HL-60 (cell line): ENCODE results near the gene TSPAN11.
"Not testable (repeated sequence)": the region's sequence is repeated elsewhere in the genome, so short reads cannot be mapped to it uniquely, and the experiment has no call there.

Experiments
- DNase-seq, 2 experiments: peaks; one replicate each; pipeline ENCODE4 v3.0.0-alpha.2; 2010 to 2020; ENCODE audit warnings: low read depth in 1 of 2, low spot score in 1 of 2
- H3K27ac ChIP-seq: fragments of 250-450 bp; sonication (Bioruptor Pico); replicated peaks from 2 replicates; pipeline ENCODE4 v1.5.1; 2020; ENCODE audit warnings: mild to moderate bottlenecking, moderate library complexity
- H3K27me3 ChIP-seq: fragments of 250-450 bp; sonication (Bioruptor Pico); 2 replicates; pipeline ENCODE4 v1.5.1; 2021; ENCODE audit warnings: mild to moderate bottlenecking, moderate library complexity; ENCODE audit not compliant: insufficient read depth, poor library complexity, severe bottlenecking
- H3K4me3 ChIP-seq: replicated peaks from 2 replicates; pipeline ENCODE4 v1.5.1; 2011; ENCODE audit warnings: mild to moderate bottlenecking, control low read depth, low read length; ENCODE audit not compliant: insufficient read depth
- GABPA ChIP-seq: IDR thresholded peaks from 2 replicates; pipeline ENCODE4 v1.6.1; 2012; ENCODE audit warnings: low read depth
- POLR2AphosphoS5 ChIP-seq: IDR thresholded peaks from 2 replicates; pipeline ENCODE4 v1.6.1; 2012; ENCODE audit warnings: low read depth
- SPI1 ChIP-seq: IDR thresholded peaks from 2 replicates; pipeline ENCODE4 v1.6.1; 2012; ENCODE audit warnings: low read depth, mild to moderate bottlenecking, borderline replicate concordance
- TF ChIP-seq, protein P1 (sequence below): IDR thresholded peaks from one replicate; pipeline ENCODE4 v1.5.1; 2011; ENCODE audit warnings: low read length, control low read depth, inconsistent platforms; ENCODE audit not compliant: insufficient read depth
- TF ChIP-seq, protein P2 (sequence below): IDR thresholded peaks from 2 replicates; pipeline ENCODE4 v1.6.1; 2012; ENCODE audit warnings: low read depth; ENCODE audit not compliant: insufficient replicate concordance

The TSPAN11 gene

DNA sequence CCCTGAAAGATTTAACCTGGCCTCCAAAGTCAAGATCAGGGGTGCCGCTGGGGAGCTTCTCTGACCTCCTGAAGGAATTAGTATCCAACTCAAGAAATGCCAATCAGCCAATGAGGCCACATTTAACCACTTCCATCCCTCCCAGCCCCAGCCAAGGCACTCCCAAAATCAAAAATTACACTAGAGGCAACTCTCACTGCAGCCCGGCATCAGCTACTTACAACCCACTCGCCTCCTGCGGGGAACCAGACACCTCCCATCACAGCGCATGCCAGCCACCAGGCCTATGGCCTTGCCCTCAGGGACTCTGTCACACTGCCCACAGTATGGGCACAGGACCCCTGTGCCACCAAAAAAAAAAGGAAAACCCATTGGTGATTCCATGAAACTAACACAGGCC, 84.8 kb downstream of the TSPAN11 start:
- H3K27ac ChIP-seq = no peak overlapping the region
- no peak overlapping the region for H3K4me3 ChIP-seq
- H3K27me3 ChIP-seq = no peaks in the 10 kb centered on the region
- DNase-seq = no peak
- no peak for TF ChIP-seq POLR2AphosphoS5

DNA sequence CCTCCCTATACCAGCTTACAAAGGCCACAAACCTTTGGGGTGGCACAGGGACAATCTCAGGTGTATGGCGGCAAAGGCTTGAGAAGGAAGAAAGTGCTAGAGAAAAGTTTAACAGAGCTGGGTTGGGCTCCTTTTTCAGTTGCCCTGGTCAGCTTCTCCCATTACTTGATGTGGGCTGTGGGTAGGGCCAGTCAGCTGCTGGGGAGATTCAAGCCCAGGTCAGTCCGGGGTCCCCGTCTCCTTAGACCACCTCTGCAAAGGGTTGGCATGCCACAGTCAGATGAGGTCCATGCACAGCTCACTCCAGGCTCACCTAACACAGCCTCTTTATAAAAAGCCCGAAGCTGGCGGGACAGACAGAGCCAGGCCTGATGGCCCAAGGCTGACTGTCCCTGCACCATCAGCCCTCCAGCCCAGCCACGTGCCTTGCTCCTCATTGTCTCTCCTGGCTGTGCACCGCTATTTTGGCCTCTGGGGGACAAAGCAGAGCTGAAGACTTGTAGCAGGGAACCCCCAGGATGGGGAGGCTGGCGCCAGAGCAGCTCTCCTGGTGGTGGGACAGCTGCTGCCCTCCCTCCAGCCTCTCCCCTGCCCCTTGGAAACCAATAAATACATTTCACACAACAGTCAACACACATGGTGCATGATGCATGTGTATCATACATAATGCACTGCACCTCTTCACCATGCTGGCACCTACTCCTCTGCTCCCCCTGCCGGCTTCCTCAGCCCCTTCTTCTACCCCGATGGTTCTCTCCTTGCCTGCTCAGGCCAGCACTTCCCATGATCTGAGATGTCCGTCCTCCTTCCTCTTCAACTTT, 85.4 kb downstream of the TSPAN11 start:
- H3K27me3 ChIP-seq = no peaks in the 10 kb centered on the region
- H3K27ac ChIP-seq = no peak overlapping the region
- no peak for TF ChIP-seq SPI1
- TF ChIP-seq, protein P1, sequence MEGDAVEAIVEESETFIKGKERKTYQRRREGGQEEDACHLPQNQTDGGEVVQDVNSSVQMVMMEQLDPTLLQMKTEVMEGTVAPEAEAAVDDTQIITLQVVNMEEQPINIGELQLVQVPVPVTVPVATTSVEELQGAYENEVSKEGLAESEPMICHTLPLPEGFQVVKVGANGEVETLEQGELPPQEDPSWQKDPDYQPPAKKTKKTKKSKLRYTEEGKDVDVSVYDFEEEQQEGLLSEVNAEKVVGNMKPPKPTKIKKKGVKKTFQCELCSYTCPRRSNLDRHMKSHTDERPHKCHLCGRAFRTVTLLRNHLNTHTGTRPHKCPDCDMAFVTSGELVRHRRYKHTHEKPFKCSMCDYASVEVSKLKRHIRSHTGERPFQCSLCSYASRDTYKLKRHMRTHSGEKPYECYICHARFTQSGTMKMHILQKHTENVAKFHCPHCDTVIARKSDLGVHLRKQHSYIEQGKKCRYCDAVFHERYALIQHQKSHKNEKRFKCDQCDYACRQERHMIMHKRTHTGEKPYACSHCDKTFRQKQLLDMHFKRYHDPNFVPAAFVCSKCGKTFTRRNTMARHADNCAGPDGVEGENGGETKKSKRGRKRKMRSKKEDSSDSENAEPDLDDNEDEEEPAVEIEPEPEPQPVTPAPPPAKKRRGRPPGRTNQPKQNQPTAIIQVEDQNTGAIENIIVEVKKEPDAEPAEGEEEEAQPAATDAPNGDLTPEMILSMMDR = no peak
- no peak for DNase-seq
- no peak overlapping the region for H3K4me3 ChIP-seq

DNA sequence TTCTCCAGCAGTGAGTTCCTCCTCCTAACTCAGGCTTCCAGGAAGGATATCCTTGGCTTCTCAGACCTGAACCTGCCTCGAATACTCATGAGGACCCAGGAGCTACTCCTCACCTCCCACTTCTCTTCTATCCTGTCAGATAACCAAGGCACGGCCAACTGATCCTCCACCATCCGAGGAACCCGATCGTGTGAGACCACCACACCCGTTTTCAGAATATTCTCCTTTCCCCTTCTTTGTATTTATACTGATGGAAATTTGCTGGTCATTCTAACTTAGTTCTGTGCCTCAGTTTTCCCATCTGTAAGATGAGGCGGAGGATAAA, 86.0 kb downstream of the TSPAN11 start:
- not testable (repeated sequence) for H3K27me3 ChIP-seq, DNase-seq, H3K4me3 ChIP-seq, H3K27ac ChIP-seq

DNA sequence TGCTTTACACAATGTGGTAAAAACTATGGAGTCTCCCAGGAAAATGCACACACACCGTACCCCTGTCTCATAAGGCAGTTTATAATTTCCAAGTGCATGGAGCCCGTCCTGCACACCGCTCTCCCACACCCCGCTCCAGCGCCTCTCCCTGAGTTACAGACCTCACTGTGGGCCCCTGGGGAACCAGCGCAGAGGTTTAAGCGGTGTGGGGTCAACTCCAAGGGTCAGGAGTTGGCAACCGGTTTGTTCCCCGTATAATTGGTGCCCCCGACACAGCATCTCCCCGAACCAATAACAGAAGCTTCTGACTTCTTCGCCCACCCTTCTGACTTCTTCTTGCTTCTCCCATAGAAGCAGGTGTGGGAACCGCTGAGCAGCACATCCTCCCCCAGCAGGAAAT, 88.7 kb downstream of the TSPAN11 start:
- no peak for DNase-seq
- TF ChIP-seq, protein P2, sequence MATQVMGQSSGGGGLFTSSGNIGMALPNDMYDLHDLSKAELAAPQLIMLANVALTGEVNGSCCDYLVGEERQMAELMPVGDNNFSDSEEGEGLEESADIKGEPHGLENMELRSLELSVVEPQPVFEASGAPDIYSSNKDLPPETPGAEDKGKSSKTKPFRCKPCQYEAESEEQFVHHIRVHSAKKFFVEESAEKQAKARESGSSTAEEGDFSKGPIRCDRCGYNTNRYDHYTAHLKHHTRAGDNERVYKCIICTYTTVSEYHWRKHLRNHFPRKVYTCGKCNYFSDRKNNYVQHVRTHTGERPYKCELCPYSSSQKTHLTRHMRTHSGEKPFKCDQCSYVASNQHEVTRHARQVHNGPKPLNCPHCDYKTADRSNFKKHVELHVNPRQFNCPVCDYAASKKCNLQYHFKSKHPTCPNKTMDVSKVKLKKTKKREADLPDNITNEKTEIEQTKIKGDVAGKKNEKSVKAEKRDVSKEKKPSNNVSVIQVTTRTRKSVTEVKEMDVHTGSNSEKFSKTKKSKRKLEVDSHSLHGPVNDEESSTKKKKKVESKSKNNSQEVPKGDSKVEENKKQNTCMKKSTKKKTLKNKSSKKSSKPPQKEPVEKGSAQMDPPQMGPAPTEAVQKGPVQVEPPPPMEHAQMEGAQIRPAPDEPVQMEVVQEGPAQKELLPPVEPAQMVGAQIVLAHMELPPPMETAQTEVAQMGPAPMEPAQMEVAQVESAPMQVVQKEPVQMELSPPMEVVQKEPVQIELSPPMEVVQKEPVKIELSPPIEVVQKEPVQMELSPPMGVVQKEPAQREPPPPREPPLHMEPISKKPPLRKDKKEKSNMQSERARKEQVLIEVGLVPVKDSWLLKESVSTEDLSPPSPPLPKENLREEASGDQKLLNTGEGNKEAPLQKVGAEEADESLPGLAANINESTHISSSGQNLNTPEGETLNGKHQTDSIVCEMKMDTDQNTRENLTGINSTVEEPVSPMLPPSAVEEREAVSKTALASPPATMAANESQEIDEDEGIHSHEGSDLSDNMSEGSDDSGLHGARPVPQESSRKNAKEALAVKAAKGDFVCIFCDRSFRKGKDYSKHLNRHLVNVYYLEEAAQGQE = no peak
- TF ChIP-seq, protein P1 = no peak
- TF ChIP-seq POLR2AphosphoS5 = no peak
- TF ChIP-seq GABPA = no peak
- TF ChIP-seq SPI1 = no peak
- Histone ChIP-seq H3K27ac (no peak overlapping the region), H3K27me3 (no peaks in the 10 kb centered on the region), H3K4me3 (no peak overlapping the region)

DNA sequence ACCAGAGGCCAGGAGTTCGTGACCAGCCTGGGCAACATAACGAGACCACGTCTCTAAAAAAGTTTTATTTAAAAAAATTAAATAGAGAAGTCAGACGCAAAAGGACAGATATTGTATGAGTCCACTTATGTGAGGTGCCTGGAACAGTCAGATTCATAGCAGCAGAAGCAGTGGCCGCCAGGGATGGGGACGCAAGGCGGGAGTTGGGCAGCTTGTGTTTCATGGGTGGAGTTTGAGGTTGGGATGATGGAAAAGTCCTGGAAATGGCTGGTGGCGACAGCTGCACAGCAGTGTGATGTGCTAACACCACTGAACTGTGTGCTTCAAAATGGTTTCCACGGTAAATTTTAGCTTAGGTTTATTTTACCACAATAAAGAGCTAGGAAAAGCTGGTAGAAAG, 89.5 kb downstream of the TSPAN11 start:
- DNase-seq = no peak
- H3K4me3 ChIP-seq = no peak overlapping the region
- H3K27me3 ChIP-seq = no peaks in the 10 kb centered on the region
- H3K27ac ChIP-seq = no peak overlapping the region
- TF ChIP-seq, protein P2 = no peak
- TF ChIP-seq GABPA = no peak
- TF ChIP-seq, protein P1 = no peak
- TF ChIP-seq SPI1 = no peak
- no peak for TF ChIP-seq POLR2AphosphoS5
